NB4 (cell line): ENCODE data around the gene HIBCH.

Experiments used
- POLR2A ChIP-seq: IDR thresholded peaks from 2 replicates; pipeline ENCODE4 v1.6.1; 2011; ENCODE audit warnings: mild to moderate bottlenecking; ENCODE audit not compliant: insufficient read length; ENCODE audit errors: extremely low read depth
- TF ChIP-seq, protein P1 (sequence below): IDR thresholded peaks from one replicate; pipeline ENCODE4 v1.5.1; 2012; ENCODE audit warnings: low read depth, low read length
- TF ChIP-seq, protein P2 (sequence below): IDR thresholded peaks from 2 replicates; pipeline ENCODE4 v1.6.1; 2011; ENCODE audit warnings: low read depth, low read length

DNA sequence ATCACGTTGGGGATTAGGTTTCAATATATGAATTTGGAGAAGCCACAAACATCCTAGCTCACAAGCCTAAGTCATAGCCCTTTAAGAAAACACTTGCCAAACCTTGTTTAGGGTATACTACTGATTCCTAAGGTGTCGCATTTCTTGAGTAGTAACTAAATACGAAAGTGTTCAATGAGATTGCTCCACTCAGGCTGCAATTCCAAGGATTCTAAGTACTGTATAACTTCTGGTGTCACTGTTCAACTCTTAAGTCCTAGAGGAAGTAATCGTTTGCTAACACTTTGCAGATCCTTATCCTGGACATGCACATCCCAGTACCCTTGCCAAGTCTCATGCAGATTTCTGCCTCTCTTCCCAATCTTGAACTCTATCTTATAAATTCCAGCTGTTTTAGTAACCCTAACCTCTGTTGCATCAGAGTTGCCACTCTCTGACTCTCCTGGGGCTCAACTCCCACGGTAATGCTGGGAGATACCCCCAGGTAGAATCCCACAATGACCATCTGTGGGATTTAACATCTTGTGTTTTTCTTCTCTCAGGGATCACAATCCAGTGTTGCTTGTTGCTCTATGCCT lies 122.4 kb downstream of the HIBCH start:
- TF ChIP-seq, protein P1, sequence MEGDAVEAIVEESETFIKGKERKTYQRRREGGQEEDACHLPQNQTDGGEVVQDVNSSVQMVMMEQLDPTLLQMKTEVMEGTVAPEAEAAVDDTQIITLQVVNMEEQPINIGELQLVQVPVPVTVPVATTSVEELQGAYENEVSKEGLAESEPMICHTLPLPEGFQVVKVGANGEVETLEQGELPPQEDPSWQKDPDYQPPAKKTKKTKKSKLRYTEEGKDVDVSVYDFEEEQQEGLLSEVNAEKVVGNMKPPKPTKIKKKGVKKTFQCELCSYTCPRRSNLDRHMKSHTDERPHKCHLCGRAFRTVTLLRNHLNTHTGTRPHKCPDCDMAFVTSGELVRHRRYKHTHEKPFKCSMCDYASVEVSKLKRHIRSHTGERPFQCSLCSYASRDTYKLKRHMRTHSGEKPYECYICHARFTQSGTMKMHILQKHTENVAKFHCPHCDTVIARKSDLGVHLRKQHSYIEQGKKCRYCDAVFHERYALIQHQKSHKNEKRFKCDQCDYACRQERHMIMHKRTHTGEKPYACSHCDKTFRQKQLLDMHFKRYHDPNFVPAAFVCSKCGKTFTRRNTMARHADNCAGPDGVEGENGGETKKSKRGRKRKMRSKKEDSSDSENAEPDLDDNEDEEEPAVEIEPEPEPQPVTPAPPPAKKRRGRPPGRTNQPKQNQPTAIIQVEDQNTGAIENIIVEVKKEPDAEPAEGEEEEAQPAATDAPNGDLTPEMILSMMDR = no peak
- TF ChIP-seq POLR2A = no peak
- TF ChIP-seq, protein P2, sequence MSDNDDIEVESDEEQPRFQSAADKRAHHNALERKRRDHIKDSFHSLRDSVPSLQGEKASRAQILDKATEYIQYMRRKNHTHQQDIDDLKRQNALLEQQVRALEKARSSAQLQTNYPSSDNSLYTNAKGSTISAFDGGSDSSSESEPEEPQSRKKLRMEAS = no peak
